Measurements from ENCODE around the gene WASHC3. TPM values are rescaled to one million over a fixed set of nuclear protein-coding genes. Genes with fewer than 3 reads are reported as not detected.
A peak's percentile ranks its signal among the peaks of the same experiment; 100 is the strongest.

Gene WASHC3
- polyA plus RNA-seq, 6 donors from 2014 or later, result 77.8 to 146 (median 122) TPM

DNA sequence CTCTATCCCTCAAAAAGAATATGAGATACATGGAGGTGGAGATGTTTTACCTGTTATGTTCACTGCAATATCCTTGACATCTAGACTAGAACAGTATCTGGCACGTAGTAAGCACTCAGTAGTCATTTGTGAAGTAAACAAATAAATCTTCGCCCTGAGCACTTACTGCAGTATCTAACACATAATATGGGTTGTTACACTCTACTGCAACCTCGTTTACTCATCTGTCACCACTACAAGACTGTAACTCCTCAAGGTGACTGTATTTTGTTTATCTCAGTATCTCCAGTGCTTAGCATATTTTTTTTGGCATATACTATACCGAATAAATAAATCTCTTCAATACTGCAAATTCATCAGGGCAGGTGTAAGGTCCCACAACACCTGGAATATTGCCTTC is 66.1 kb downstream of the WASHC3 start:
- ATAC-seq (ENCODE audit: low read depth in 2 of 2) (no peak), DNase-seq (no peak)
- Mint-ChIP-seq H3K27ac (no peak overlapping the region), H3K4me3 (no peak overlapping the region), H3K9me3 (no peaks in the 10 kb centered on the region), H3K27me3 (peaks cover 0 to 12% (median 5%) of the 10 kb centered on the region in 3 donors), H3K36me3 (no peaks in the 10 kb centered on the region), H3K4me1 (no peaks in the 10 kb centered on the region)

DNA sequence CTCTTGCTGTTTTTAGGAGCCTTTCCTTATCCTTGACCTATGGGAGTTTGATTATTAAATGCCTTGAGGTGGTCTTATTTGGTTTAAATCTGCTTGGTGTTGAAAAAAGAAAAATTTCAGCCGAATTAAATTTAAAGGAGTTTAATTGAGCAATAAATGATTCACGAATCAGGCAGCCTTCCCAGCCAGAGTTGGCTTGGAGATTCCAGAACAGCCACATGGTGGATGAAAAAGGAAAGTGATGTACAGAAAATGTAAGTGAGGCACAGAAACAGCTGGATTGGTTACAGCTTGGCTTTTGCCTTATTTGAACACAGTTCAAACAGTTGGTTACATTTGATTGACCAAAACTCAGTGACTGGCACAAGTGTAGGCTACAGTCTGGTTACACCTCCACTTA is 69.7 kb downstream of the WASHC3 start:
- DNase-seq (no peak), ATAC-seq (ENCODE audit: low read depth in 2 of 2) (no peak)
- peaks cover 0 to 12% (median 5%) of the 10 kb centered on the region in 3 donors for H3K27me3 Mint-ChIP-seq
- H3K27ac Mint-ChIP-seq, result no peak overlapping the region
- H3K4me3 Mint-ChIP-seq, result no peak overlapping the region
- H3K9me3 Mint-ChIP-seq, result no peaks in the 10 kb centered on the region
- H3K36me3 Mint-ChIP-seq, result no peaks in the 10 kb centered on the region
- no peaks in the 10 kb centered on the region for H3K4me1 Mint-ChIP-seq

DNA sequence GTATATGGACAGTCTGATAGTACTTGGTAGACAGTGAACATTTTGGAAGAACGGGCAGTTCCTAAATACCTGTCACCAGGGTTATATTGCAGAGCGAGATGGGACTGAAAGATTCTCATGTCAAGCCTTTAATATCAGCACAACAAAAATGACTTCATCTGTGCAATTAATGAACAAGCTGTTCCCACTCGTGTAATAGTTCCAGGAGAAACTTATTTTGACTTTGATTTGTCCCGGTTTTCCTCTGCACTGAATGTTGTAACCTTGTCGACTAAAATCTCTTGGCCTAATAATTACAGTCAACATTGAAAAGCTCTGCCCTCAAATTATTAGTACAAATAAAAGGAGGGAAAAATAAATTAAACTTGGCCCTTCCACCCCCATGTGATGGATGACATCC is 79.5 kb downstream of the WASHC3 start:
- peaks cover 0 to 8% (median 7%) of the 10 kb centered on the region in 3 donors for H3K4me1 Mint-ChIP-seq
- H3K9me3 Mint-ChIP-seq, result peaks cover 0 to 2% (median 0%) of the 10 kb centered on the region in 7 donors
- DNase-seq (no peak), ATAC-seq (ENCODE audit: low read depth in 2 of 2) (no peak)
- no peaks in the 10 kb centered on the region for H3K27me3 Mint-ChIP-seq
- H3K36me3 Mint-ChIP-seq, result no peaks in the 10 kb centered on the region
- H3K27ac Mint-ChIP-seq, result no peak overlapping the region
- H3K4me3 Mint-ChIP-seq, result no peak overlapping the region

DNA sequence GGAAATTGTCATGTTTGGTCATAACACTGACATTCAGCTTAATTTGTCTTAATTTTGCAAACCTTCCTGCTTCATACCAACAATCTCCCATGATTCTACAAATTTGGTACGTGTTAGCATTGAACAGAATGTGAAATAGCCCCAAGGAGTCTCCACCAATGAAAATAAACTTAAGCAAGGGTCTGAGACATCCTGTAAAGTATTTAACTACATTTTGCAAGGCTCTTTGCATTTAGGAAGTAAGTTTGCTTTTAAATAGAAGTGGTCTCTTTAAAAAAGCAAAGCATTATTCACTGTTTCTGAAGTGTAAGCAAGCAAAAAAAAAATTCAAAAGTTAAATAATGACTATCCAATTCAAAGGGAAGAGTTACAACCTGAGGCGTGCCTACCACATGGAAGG is 79.9 kb downstream of the WASHC3 start:
- no peak for ATAC-seq (ENCODE audit: low read depth in 2 of 2)
- Mint-ChIP-seq H3K27ac (no peak overlapping the region), H3K4me1 (peaks cover 0 to 8% (median 6%) of the 10 kb centered on the region in 3 donors), H3K36me3 (no peaks in the 10 kb centered on the region), H3K4me3 (no peak overlapping the region), H3K27me3 (no peaks in the 10 kb centered on the region), H3K9me3 (peaks cover 0 to 2% (median 0%) of the 10 kb centered on the region in 7 donors)
- DNase-seq, result no peak

DNA sequence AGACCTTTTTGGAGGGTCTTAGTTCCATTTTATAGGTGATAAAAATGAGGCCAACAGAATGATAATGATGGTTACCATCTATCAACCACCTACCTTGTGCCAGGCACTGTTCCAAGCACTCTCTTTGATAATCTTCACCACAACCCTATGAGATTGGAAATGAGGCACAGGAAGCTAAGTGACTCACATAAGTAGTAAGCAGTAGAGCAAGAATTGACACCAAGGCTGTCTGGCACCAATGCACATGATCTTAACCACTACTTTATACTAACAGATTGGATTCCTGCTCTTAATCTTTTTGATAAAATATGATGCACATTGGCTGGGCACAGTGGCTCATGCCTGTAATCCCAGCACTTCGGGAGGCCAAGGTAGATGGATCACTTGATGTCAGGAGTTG is 93.0 kb downstream of the WASHC3 start:
- no peak overlapping the region for H3K4me3 Mint-ChIP-seq
- DNase-seq, result no peak

DNA sequence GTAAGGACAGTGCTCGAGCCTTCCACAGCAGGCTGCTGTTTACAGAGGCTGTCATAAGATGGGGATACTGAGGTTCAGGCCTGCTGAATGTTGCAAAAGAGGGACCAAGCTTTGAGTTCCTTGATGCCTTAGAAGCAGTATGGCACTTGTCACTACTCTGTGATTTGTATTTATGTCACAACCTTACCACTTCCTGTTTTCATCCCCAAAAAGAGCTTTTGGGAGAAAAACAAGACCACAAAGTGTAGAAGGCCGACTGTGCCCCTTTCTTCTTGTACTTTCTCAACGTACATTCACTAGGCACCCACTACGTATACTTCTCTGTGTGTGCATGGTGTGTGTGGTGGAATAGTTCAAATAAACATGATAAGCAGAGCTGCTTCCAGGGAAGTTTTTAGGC is 94.3 kb downstream of the WASHC3 start:
- peak overlapping the region in 1 of 6 donors; percentile 37 for H3K27ac Mint-ChIP-seq
- H3K9me3 Mint-ChIP-seq, result peaks cover 0 to 5% (median 0%) of the 10 kb centered on the region in 7 donors
- ATAC-seq (ENCODE audit: low read depth in 2 of 2), result peak; percentile 68 to 73
- H3K36me3 Mint-ChIP-seq, result no peaks in the 10 kb centered on the region
- H3K27me3 Mint-ChIP-seq, result no peaks in the 10 kb centered on the region
- DNase-seq, result no peak
- no peak overlapping the region for H3K4me3 Mint-ChIP-seq
- peaks cover 7 to 16% (median 12%) of the 10 kb centered on the region in 3 donors for H3K4me1 Mint-ChIP-seq

More for the DNA sequence above, 93.0 kb downstream of the WASHC3 start:
- Mint-ChIP-seq H3K4me1 (peaks cover 7 to 16% (median 12%) of the 10 kb centered on the region in 3 donors), H3K9me3 (peaks cover 0 to 5% (median 0%) of the 10 kb centered on the region in 7 donors), H3K27ac (no peak overlapping the region), H3K36me3 (no peaks in the 10 kb centered on the region), H3K27me3 (no peaks in the 10 kb centered on the region)
- no peak for ATAC-seq (ENCODE audit: low read depth in 2 of 2)

DNA sequence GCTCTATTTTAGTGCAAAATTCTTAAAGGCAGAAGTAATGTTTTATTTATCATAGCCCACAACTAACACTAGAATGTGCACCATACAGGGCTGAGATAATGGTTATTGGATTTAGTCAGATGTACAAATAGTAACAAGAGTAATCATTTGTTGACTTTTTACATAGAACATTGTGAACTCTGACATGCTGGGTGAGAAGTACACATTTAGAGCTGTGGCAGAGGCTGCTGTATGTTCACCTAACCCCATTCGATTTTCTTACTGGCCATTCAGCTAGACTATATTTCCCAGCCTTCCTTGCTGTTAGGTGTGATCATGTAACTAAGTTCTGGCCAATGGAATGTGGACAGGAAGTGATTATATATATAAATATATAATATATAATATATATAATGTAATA is 95.3 kb downstream of the WASHC3 start:
- Mint-ChIP-seq H3K4me3 (no peak overlapping the region), H3K27me3 (no peaks in the 10 kb centered on the region), H3K36me3 (no peaks in the 10 kb centered on the region), H3K4me1 (peaks cover 7 to 16% (median 12%) of the 10 kb centered on the region in 3 donors), H3K27ac (no peak overlapping the region), H3K9me3 (peaks cover 0 to 3% (median 0%) of the 10 kb centered on the region in 7 donors)
- DNase-seq (no peak), ATAC-seq (ENCODE audit: low read depth in 2 of 2) (no peak)

DNA sequence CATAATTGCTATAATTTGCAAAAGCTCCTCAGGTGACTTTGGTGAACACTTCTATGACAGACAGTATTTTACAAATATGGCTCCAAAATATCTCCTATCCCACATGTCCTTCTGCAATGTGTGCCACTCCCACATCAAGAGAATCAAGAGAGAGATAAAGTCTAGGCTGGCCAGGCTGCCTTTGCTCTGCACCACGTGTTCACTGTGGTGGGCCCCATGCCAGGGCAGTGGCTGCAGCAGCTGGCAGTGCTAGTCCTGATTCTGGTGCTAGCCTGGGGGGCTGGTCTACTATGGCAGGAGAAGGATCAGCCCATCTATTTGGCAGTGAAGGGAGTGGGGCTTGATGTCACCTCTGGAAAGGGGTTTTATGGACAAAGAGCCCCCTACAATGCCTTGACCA is 98.1 kb downstream of the WASHC3 start:
- Mint-ChIP-seq H3K27me3 (no peaks in the 10 kb centered on the region), H3K9me3 (peaks cover 0 to 11% (median 7%) of the 10 kb centered on the region in 7 donors), H3K4me3 (no peak overlapping the region), H3K27ac (peak overlapping the region in 1 of 6 donors; percentile 60), H3K4me1 (peaks cover 7 to 16% (median 12%) of the 10 kb centered on the region in 3 donors), H3K36me3 (peaks cover 0 to 15% of the 10 kb centered on the region in 2 donors)
- DNase-seq (no peak), ATAC-seq (ENCODE audit: low read depth in 2 of 2) (no peak)

Other genes starting within 250 kb of the WASHC3 start
- gene GNPTAB, start 231.0 kb downstream of the WASHC3 start, polyA plus RNA-seq (ENCODE audit: low read depth in 6 of 6), result 10 to 100 TPM; 29.8 to 39.8 (median 33.7) TPM
- gene DRAM1, start 184.4 kb downstream of the WASHC3 start, polyA plus RNA-seq (ENCODE audit: low read depth in 6 of 6), result 1 to 10 TPM in 5 of 6 donors, not detected in 1; 3.2 to 7.5 (median 6.4) TPM
- 10 to 100 TPM; 31.4 to 39.6 (median 37.6) TPM for gene NUP37, start 58.1 kb upstream of the WASHC3 start, polyA plus RNA-seq (ENCODE audit: low read depth in 6 of 6)
- 1 to 10 TPM; 2.3 to 3.0 (median 2.6) TPM for gene PARPBP, start 58.2 kb upstream of the WASHC3 start, polyA plus RNA-seq (ENCODE audit: low read depth in 6 of 6)
- not detected for gene PMCH, start 135.8 kb upstream of the WASHC3 start, polyA plus RNA-seq (ENCODE audit: low read depth in 6 of 6)

Data from naive B cell (primary cell).